WTC11 (cell line): ENCODE measurements around the gene ZNF423. TPM values are rescaled to one million over a fixed set of nuclear protein-coding genes. Genes with fewer than 3 reads are reported as not detected.

Experiments used
- ATAC-seq: fragments of 200-7000 bp; cut with Tn5 transposase; 2 replicates; pipeline ENCODE4 v1.10.0; 2021; ENCODE audit warnings: mild to moderate bottlenecking, moderate library complexity
- CTCF ChIA-PET: fragments of 300-600 bp; sonication (Branson Sonifier 250); formaldehyde crosslinking; loops from one replicate; lab custom pipeline; 2021; ENCODE audit warnings: antibody characterized with exemption; lab: Charles Lee
- POLR2A ChIA-PET: fragments of 350-600 bp; sonication (Branson Sonifier 250); formaldehyde crosslinking; loops from one replicate; lab custom pipeline; 2021; ENCODE audit warnings: antibody characterized with exemption; lab: Charles Lee
- DNase-seq: peaks from one replicate; pipeline ENCODE4 v3.0.0; 2021; ENCODE audit warnings: low spot score
- H3K27ac Mint-ChIP-seq: 2 replicates; pipeline ENCODE4 v1.8.0; 2021; ENCODE audit warnings: mixed read lengths
- H3K27me3 Mint-ChIP-seq: 2 replicates; pipeline ENCODE4 v1.8.0; 2021; ENCODE audit warnings: low read depth, mild to moderate bottlenecking, moderate library complexity, mixed read lengths
- H3K36me3 Mint-ChIP-seq: 2 replicates; pipeline ENCODE4 v1.8.0; 2021; ENCODE audit warnings: mixed read lengths
- H3K4me1 Mint-ChIP-seq: 2 replicates; pipeline ENCODE4 v1.8.0; 2022; ENCODE audit warnings: mixed read lengths
- H3K4me3 Mint-ChIP-seq: 2 replicates; pipeline ENCODE4 v1.8.0; 2021; ENCODE audit warnings: mild to moderate bottlenecking, moderate library complexity, mixed read lengths
- H3K9me3 Mint-ChIP-seq: 2 replicates; pipeline ENCODE4 v1.8.0; 2021; ENCODE audit warnings: mixed read lengths
- CBFB ChIP-seq: sonication (generic); formaldehyde crosslinking; IDR thresholded peaks from 2 replicates; pipeline ENCODE4 v1.8.1; 2022; ENCODE audit warnings: mild to moderate bottlenecking, low read depth, missing genetic modification reagents
- CREM ChIP-seq: sonication (generic); formaldehyde crosslinking; IDR thresholded peaks from 2 replicates; pipeline ENCODE4 v1.8.1; 2022; ENCODE audit warnings: mild to moderate bottlenecking, missing genetic modification reagents, moderate library complexity
- ERG ChIP-seq: fragments of 250-450 bp; sonication (Bioruptor Pico); IDR thresholded peaks from 2 replicates; pipeline ENCODE4 v1.8.0; 2021; ENCODE audit warnings: mild to moderate bottlenecking
- FOXP1 ChIP-seq: sonication (generic); formaldehyde crosslinking; IDR thresholded peaks from 2 replicates; pipeline ENCODE4 v1.8.0; 2022; ENCODE audit warnings: missing genetic modification reagents, mild to moderate bottlenecking, moderate library complexity, borderline replicate concordance
- GTF2I ChIP-seq: fragments of 250-450 bp; sonication (Bioruptor Pico); conservative IDR thresholded peaks from 2 replicates; pipeline ENCODE4 v1.4.0; 2021; ENCODE audit warnings: mild to moderate bottlenecking
- HMGA2 ChIP-seq: fragments of 250-450 bp; sonication (Bioruptor Pico); IDR thresholded peaks from 2 replicates; pipeline ENCODE4 v1.4.0; 2021; ENCODE audit warnings: mild to moderate bottlenecking, moderate library complexity
- HMGXB4 ChIP-seq: sonication (generic); formaldehyde crosslinking; IDR thresholded peaks from 2 replicates; pipeline ENCODE4 v1.8.1; 2023; ENCODE audit warnings: mild to moderate bottlenecking, moderate library complexity, missing genetic modification reagents
- KAT7 ChIP-seq: sonication (generic); formaldehyde crosslinking; IDR thresholded peaks from 2 replicates; pipeline ENCODE4 v1.8.1; 2023; ENCODE audit warnings: missing genetic modification reagents, mild to moderate bottlenecking, borderline replicate concordance
- MXD4 ChIP-seq: fragments of 250-450 bp; sonication (Bioruptor Pico); IDR thresholded peaks from 2 replicates; pipeline ENCODE4 v1.8.0; 2021; ENCODE audit warnings: mild to moderate bottlenecking, moderate library complexity, borderline replicate concordance
- NFATC4 ChIP-seq: fragments of 250-450 bp; sonication (Bioruptor Pico); IDR thresholded peaks from 2 replicates; pipeline ENCODE4 v1.9.0; 2021; ENCODE audit warnings: mild to moderate bottlenecking
- PRDM15 ChIP-seq: sonication (generic); formaldehyde crosslinking; IDR thresholded peaks from 2 replicates; pipeline ENCODE4 v1.8.0; 2022; ENCODE audit warnings: missing genetic modification reagents
- PRRX2 ChIP-seq: fragments of 250-450 bp; sonication (Bioruptor Pico); IDR thresholded peaks from 2 replicates; pipeline ENCODE4 v1.8.0; 2021; ENCODE audit warnings: mild to moderate bottlenecking
- RORB ChIP-seq: fragments of 250-450 bp; sonication (Bioruptor Pico); IDR thresholded peaks from 2 replicates; pipeline ENCODE4 v1.9.0; 2021; ENCODE audit warnings: mild to moderate bottlenecking
- STAT6 ChIP-seq: sonication (generic); formaldehyde crosslinking; conservative IDR thresholded peaks from 2 replicates; pipeline ENCODE4 v1.8.1; 2023; ENCODE audit warnings: mild to moderate bottlenecking, low read depth, missing genetic modification reagents, moderate library complexity
- TCF7 ChIP-seq: sonication (generic); formaldehyde crosslinking; IDR thresholded peaks from 2 replicates; pipeline ENCODE4 v1.8.0; 2022; ENCODE audit warnings: mild to moderate bottlenecking, low read depth, missing genetic modification reagents, moderate library complexity
- TEAD1 ChIP-seq: sonication (generic); formaldehyde crosslinking; IDR thresholded peaks from 2 replicates; pipeline ENCODE4 v1.8.0; 2022; ENCODE audit warnings: mild to moderate bottlenecking, missing genetic modification reagents
- ZNF219 ChIP-seq: sonication (generic); formaldehyde crosslinking; IDR thresholded peaks from 2 replicates; pipeline ENCODE4 v1.8.0; 2023; ENCODE audit warnings: missing genetic modification reagents, mild to moderate bottlenecking, borderline replicate concordance
- ZNF232 ChIP-seq: sonication (generic); formaldehyde crosslinking; IDR thresholded peaks from 2 replicates; pipeline ENCODE4 v1.8.0; 2022; ENCODE audit warnings: mild to moderate bottlenecking, missing genetic modification reagents
- ZNF423 ChIP-seq: fragments of 250-450 bp; sonication (Bioruptor Pico); IDR thresholded peaks from 2 replicates; pipeline ENCODE4 v2.1.2; 2022; ENCODE audit warnings: mild to moderate bottlenecking, moderate library complexity
- ZSCAN18 ChIP-seq: fragments of 250-450 bp; sonication (Bioruptor Pico); IDR thresholded peaks from 2 replicates; pipeline ENCODE4 v2.1.2; 2022; ENCODE audit warnings: mild to moderate bottlenecking, moderate library complexity
- total RNA-seq: library from RNA; stranded (reverse); gene quantifications from 3 replicates; pipeline ENCODE4 v1.2.3, GENCODE V29; 2021

The ZNF423 gene
- total RNA-seq, 1 experiment from 2014 or later = 38.8 TPM

GRCh38 chr16:49494474-49494873, 361.4 kb downstream of the ZNF423 start:
- TF ChIP-seq ZNF232 (CRISPR knock-in tag) = no peak
- no peak for TF ChIP-seq ZNF219 (CRISPR knock-in tag)
- TF ChIP-seq ZNF423 (CRISPR knock-in tag) = no peak

GRCh38 chr16:49493836-49494235, 362.1 kb downstream of the ZNF423 start:
- no peak for ATAC-seq
- no peak for TF ChIP-seq RORB
- no peak for TF ChIP-seq ZSCAN18 (CRISPR knock-in tag)
- no peak for TF ChIP-seq STAT6 (CRISPR knock-in tag)
- no peak for TF ChIP-seq HMGXB4 (CRISPR knock-in tag)
- TF ChIP-seq PRRX2 (CRISPR knock-in tag) = no peak
- TF ChIP-seq GTF2I (CRISPR knock-in tag) = no peak
- TF ChIP-seq HMGA2 (CRISPR knock-in tag) = no peak
- no peak for TF ChIP-seq KAT7 (CRISPR knock-in tag)
- TF ChIP-seq MXD4 (CRISPR knock-in tag) = no peak
- TF ChIP-seq CREM (CRISPR knock-in tag) = no peak
- TF ChIP-seq ERG = no peak
- TF ChIP-seq NFATC4 (CRISPR knock-in tag) = no peak
- TF ChIP-seq TEAD1 (CRISPR knock-in tag) = no peak
- TF ChIP-seq PRDM15 = no peak
- TF ChIP-seq CBFB (CRISPR knock-in tag) = no peak
- no peak for TF ChIP-seq ZNF219 (CRISPR knock-in tag)
- no peak for TF ChIP-seq FOXP1 (CRISPR knock-in tag)
- TF ChIP-seq TCF7 (CRISPR knock-in tag) = no peak
- TF ChIP-seq, all 79 proteins: peak for 0
- Mint-ChIP-seq H3K4me1 (peaks cover 16% of the 10 kb centered on the region), H3K9me3 (no peaks in the 10 kb centered on the region), H3K27me3 (no peaks in the 10 kb centered on the region), H3K4me3 (no peak overlapping the region), H3K27ac (no peak overlapping the region; the same call in 1 of the 2 replicates), H3K36me3 (no peaks in the 10 kb centered on the region; the same call in 1 of the 2 replicates)
- CTCF ChIA-PET = interaction anchor here (1.8 to 2.7 kb wide), 2 partner anchors 28 to 99 kb away, joined by 9 to 12 read pairs; no protein-coding TSS in a partner anchor
- no peak for DNase-seq
- POLR2A ChIA-PET = no interaction called here

More at GRCh38 chr16:49494474-49494873, 361.4 kb downstream of the ZNF423 start:
- peaks cover 16% of the 10 kb centered on the region for H3K4me1 Mint-ChIP-seq
- ATAC-seq = no peak
- no peaks in the 10 kb centered on the region for H3K9me3 Mint-ChIP-seq
- H3K27ac Mint-ChIP-seq = no peak overlapping the region
- DNase-seq = no peak
- no peak overlapping the region for H3K4me3 Mint-ChIP-seq
- no peaks in the 10 kb centered on the region; the same call in 1 of the 2 replicates for H3K36me3 Mint-ChIP-seq
- H3K27me3 Mint-ChIP-seq = no peaks in the 10 kb centered on the region
- POLR2A ChIA-PET = no interaction called here
- CTCF ChIA-PET = interaction anchor here (0.6 kb wide), 1 partner anchor 245 kb away, joined by 3 read pairs; no protein-coding TSS in a partner anchor
